HS-5 (cell line): ENCODE data around the gene NIN.
A peak's percentile ranks its signal among the peaks of the same experiment; 100 is the strongest.
"Not testable (repeated sequence)": the region's sequence is repeated elsewhere in the genome, so short reads cannot be mapped to it uniquely, and the experiment has no call there.

Experiments used
- DNase-seq: peaks from one replicate; pipeline ENCODE4 v3.0.0-alpha.2; 2012; ENCODE audit warnings: low read depth

NIN gene

DNA sequence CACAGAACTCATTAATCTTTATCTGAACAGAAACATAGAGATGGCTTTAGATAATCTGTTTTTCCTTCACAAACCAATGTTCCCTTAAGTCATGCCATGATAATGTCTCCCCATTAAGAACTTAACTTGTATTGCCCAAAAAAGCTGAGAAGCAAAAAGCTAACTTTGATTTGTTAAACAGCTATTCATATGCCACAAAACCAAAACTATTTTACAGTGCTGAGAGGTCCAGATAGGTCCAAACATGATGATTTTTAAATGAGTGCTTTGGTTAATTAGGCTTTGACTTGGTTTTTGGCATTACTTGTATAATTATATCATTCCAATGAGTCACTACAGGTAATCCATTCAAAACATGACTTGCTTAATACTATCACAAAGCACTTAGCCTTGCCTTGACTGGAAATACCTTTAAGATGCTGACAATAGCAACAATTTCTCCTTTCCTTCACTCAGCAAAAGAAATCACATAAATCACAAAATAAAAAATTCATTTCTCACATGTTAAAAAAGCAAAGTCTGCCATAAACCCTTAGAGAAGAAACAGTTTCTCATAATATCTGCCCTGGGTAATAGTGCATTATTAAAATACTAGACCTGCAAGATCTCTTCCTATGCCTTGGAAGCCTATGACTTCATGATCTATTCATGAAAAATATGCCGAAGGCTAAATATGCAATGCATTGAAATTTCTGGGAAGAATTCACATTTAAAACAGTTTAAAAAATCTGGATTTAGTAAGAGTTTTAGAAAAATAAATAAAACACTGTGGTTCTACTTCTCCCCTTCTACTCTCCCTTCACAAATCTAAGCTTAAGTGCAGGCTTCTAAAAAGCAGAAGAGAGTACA is 110.8 kb downstream of the NIN start:
- no peak for DNase-seq

DNA sequence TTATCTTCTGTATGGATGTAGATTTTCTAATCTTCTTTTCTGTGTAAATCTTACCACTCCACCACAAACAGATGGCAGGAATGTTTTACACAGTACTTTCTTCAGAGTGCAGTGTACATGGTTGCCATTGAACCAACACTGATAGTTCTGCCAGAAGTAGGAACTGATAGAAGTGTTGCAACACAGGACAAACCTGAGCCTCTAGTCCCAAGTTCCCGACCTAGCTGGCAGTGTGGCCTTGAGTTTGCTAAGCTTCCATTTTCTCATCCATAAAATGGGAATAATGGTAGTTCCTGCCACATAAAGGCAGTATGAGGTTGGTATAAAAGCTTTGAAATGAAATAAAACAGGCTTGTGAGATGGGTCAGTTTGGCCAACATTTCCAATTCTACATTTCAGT is 112.0 kb downstream of the NIN start:
- no peak for DNase-seq

DNA sequence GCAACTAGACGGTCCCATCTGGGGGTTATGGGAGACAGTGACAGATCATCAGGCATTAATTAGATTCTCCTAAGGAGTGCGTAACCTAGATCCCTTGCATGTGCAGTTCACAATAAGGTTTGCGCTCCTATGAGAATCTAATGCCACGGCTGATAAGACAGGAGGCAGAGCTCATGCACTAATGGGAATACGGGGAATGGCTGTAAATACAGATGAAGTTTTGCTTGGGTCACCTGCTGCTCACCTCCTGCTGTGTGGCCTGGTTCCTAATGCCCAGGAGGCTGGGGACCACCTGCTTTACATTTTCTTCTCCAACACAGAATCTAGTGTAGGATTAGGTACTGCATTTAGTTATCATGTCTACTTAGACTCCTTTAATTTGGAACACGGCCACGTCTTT is 113.2 kb downstream of the NIN start:
- DNase-seq = no peak

DNA sequence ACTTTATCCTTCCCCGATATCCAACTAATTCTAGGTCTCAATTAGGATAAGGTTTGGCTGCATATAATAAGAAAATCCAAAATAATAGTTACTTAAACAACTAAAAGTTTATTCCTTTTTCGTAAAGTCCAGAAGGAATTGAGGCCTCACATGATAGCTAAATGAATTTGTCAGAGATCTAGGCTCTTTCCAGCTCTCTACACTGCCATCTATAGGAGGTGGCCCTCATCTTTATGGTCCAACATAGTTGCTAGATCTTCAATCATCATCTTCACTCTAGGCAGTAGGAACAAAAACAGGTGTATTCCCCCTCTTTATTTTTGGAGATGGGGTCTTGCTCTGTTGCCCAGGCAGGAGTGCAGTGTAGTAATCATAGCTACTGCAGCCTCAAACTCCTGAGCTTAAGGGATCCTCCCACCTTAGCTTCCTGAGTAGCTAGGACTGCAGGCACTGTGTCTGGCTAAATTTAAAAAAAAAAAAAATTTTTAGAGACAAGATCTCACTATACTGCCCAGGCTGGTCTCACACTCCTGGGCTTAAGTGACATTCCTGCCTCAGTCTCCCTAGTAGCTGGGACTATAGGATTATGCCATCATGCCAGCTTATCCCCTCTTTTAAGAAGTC is 116.4 kb downstream of the NIN start:
- no peak for DNase-seq

DNA sequence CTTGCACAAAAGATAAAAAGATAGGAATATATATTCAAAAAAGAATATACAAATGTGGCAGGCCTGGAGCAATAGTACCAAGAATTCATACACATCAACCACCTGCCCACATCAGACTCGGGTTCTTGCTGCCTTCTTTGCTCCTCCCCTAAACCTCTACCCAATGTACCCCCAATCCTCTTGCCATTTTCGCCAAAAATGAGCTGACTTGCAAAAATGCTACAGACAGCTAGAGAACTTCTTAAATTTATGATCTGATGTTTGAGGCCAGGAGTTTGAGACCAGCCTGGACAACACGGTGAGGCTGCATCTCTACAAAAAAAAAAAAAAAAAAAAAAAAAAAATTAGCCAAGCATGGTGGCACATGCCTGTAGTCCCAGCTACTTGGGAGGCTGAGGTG is 119.9 kb downstream of the NIN start:
- DNase-seq = no peak

DNA sequence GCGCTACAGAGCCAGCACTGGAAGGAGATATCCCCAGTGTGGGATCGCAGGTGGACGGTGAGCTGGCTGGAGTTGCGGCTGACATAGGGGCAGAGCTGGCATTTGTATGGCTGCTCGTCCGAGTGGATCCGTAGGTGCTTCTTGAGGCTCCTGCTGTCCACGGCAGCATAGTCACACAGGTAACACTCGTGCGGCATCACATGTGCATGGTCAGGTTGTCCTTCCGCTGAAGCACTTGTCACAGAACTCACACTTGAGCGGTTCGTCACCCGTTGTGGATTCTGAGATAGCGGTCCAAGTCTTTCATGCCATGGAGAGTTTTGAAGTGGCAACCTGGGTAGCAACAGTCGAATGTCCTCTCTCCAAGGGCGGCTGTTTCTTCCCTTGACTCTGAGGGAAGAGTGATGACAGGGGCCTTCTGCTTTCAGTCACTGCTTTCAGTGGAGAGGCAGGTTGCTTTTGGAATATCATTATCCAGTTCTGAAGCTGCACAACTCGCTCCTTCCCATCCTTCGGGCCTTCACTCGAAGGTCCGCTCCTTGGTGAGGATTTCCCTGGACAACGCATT is 125.9 kb downstream of the NIN start:
- no peak for DNase-seq

DNA sequence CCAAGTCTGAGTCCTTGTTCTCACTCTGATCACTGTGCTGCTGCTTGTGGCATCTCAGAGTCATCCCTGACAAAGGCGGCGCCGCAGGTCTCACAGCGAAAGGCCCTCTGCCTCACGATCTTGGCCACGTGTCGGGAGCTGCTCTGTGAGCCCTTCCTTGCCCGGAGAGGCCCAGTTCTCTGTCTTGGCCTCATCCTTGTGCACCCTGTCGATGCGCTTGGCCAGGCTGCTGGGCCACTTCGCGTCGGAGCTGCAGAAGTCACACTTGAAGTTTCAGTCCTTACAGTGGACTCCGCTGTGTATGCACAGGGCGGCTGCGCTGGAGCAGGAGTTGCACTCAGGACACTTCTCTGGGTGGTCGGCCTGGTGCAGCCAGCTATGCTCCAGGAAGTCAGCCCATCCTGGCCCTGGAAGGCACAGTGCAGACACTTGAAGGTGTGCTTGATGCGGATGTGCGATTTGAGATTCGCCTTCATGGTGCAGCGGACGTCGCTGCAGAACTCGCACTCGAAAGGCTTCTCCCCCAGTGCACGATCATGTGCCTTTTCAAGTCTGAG is 126.4 kb downstream of the NIN start:
- DNase-seq = no peak

DNA sequence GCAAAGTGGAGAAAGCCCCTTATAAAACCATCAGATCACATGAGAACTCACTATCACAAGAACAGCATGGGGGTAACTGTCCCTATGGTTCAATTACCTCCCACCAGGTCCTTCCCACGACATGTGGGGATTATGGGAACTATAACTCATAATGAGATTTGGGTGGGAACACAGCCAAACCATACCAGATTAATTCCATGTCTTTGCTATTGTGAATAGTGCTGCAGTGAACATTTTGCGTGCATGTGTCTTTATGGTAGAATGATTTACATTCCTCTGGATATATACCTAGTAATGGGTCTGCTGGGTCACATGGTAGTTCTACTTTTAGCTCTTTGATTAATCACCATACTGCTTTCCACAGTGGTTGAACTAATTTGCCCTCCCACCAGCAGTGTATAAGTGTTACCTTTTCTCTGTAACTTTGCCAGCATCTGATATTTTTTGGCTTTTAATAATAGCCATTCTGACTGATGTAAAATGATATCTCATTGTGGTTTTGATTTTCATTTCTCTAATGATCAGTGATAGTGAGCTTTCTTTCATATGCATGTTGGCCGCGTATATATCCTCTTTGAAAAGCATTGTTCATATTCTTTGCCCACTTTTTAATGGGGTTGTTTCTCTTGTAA is 133.2 kb downstream of the NIN start:
- no peak for DNase-seq

DNA sequence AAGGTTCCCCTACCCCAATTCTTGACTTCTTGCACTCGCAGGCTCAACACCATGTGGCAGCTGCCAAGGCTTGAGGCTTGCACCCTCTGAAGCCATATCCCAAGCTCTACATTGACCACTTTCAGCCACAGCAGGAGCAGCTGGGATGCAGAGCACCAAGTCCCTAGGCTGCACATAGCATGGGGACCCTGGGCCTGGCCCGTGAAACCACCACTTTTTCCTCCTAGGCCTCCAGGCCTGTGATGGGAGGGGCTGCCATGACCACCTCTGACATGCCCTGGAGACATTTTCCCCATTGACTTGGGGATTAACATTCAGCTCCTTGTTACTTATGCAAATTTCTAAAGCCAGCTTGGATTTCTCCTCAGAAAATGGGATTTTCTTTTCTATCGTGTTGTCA is 136.7 kb downstream of the NIN start:
- not testable (repeated sequence) for DNase-seq

DNA sequence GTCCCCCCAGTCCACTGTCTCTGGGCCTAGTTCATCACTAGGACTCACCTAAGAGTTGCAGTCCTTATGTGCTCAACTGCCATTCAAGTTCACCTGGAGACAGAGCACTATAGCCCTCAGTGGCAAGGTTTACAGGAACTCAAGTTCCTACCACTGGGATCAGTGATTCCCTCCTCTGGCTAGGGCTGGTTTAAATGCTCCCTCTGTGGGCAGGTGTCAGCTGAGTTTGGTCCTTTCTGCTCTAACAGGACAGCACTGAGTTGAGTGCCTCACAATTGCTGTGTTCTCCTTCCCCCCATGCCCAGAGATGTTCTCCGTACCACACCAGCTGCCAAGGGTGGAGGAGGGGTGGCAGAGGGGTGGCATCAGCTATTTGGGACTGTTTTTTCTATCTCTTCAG is 142.1 kb downstream of the NIN start:
- DNase-seq = no peak

DNA sequence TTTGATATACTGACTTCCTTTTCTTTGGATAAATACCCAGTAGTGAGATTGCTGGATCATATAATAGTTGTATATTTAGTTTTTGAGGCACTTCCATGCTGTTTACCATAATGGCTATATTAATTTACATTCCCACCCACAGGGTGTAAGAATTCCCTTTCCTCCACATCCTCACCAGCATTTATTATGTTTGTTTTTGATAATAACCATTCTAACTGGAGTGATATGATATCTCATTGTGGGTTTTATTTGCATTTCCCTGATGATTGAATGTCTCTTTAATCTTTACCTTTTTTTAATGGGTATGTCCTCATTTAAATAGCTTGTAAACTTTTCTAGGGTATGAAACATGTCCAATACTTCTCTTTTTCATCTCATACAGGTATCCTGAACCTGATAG is 151.3 kb downstream of the NIN start:
- no peak for DNase-seq

DNA sequence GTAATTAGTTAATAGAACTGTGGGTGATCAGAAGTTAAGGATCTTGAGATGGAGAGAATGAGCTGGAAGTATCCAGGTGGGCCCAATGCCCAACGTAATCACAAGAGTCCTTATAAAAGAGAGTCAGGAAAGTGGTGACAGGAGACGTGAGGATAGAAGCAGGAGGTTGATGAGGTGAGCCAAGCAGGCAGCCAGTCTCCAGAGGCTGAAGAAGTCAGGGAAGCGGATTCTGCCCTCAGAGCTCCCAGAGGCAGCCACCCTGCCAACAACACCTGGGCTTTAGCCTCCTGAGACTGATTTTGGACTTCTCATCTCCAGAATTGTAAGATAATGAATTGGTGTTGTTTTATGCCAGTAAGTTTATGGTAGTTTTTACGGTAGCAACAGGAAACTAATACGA is 152.8 kb downstream of the NIN start:
- no peak for DNase-seq

DNA sequence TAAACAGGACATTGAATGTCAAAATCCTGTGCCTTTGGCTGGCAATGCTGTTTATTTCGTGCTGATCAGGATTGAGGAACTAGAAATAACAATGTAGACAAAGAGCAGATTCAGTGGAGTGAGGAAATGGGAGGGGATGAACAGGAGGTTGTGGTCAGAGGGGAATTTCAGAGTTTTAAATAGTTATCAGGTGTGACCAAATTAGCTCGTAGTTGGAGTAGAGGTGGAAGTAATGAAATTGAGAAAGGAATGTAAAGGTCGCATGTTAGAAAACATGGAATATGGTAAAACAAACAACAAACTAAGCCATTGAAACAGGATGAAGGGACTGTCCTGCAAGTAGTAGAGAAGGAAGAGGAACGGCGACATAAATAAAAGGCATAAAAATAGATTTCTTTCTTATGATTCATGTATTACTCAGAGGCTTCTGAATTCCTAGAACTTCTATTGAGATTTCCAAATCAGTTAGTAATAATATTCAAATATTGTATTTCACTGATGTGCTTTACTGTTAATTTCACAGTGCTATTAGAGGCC is 153.4 kb downstream of the NIN start:
- DNase-seq = peak; percentile 86

DNA sequence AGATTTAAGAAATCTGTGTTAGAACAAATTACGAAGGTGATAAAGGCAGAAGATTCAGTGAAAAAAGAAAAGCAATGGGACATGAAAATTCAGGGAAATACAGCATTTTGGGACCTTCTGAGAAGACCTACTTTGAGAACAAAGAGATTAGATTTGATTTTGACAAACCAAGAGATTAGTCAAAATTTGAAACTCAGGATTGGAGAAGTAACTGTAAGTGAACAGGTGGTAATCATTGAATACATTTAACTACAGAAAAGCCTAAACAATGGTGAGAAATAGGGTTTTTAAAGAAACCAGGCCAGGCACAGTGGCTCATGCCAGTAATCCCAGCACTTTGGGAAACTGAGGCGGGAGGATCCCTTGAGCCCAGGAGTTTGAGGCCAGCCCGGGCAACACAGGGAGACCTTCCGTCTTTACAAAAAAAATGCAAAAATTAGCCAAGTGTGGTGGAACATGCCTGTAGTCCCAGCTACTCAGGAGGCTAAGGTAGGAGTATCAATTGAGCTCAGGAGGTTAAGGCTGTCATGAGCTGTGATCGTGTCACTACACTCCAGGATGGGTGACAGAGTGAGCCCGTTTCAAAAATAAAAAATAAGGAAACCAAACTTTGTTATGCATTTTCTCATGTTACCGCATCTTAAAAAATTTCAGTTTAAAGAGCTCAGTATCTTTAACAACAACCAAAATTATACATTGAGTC is 154.0 kb downstream of the NIN start:
- no peak for DNase-seq

DNA sequence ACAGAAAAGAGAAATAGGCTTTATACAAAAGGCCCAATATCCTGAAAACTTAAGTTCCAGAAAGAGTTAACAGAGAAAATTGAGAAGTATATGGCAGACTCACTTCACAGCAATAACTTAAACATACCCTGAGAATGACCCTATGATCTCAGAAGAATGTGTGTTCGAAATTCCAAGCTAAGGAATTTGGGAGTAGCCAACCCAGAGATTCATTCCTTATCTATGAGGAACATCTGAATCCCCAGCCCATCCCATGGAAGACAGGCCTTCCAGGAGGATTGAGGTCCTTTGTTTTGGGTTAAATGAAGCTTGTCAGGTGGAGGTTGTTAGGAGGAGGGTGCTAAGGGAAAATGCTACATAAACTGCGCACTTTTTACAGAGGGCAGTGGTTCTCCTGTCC is 155.4 kb downstream of the NIN start:
- DNase-seq = peak; percentile 65

DNA sequence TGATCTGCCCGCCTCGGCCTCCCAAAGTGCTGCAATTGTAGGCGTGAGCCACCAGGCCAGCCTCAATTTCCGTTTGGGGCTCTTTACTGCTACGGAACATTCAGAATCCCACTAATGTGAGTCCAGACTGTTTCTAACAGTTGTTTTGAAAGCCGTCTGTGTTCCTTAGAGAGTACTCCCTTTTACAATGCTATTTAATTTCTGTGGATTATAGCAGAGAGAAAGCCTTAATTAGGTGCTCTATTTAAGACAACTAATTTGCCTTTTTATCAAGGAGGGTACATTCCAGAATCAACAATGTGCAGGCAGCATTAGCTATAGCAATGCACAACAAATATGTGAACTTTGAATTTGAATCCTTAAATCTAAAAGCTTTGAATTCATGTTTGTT is 160.1 kb downstream of the NIN start:
- DNase-seq = no peak

DNA sequence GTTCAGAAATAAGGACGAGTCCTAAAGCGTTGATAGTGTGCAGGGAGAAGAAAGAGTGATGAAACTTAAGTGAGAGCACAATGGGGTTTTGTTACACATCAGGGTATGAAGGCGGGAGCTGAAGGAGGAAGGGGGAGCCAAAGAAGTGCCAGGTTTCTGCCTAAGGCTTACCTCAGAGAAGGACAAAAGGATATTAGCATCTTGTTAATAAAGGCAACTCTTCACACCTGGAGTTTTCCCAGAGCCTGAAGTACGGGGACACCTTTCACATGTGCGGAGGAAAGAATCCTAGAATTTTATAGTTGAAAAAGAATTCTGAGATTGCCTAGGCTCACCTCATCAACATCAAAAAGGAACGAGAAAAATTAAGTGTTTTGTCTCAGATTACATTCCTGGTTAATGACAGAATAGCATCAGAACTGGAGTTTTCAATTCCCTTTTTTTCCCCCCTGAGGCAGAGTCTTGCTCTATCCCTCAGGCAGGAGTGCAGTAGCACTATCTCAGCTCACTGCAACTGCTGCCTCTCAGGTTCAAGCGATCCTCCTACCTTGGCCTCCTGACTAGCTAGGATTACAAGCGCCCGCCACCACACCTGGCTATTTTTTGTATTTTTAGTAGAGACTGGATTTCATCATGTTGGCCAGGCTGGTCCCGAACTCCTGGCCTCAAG is 160.6 kb downstream of the NIN start:
- no peak for DNase-seq
